ENCODE measurements around the gene ARHGAP18.

The ARHGAP18 gene

DNA sequence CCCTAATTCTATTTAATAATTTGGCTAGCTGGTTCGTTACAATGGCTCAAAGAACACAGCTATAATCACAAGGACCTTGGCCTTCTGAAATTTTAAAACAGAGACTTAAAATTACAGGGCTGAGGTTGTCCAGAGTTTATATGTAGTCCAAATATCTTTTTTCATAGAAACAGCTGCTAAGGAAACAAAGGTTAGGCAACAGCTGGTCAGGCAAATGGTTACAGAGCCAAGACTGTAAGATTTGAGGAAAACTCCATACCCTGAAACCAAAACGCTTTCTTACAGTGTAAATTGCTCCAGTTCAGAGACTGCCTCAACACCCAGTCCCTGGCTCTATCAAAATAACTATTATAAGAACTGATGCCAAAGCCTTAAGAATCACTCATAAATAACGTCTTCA, 9.7 kb upstream of the ARHGAP18 start:
- Histone ChIP-seq H3K4me2 (ENCODE audit: low read depth, low read length) (no peak overlapping the region), H3K9ac (ENCODE audit: low read length) (no peak overlapping the region), H3K9me2 (replicated peaks; ENCODE audit: insufficient read depth, low read length) (no peaks in the 10 kb centered on the region), H3K4me1 (ENCODE audit: low read length) (no peaks in the 10 kb centered on the region), H2AFZ (ENCODE audit: low read length) (no peak overlapping the region), H3K27me3 (replicated peaks; ENCODE audit: insufficient read depth, low read length) (no peaks in the 10 kb centered on the region), H3K27ac (ENCODE audit: low read length) (no peak overlapping the region), H3K9me3 (replicated peaks; ENCODE audit: insufficient read depth, low read length) (no peaks in the 10 kb centered on the region), H3K79me2 (ENCODE audit: low read length) (no peaks in the 10 kb centered on the region), H4K20me1 (ENCODE audit: insufficient read depth, low read length) (no peaks in the 10 kb centered on the region), H3F3A (ENCODE audit: insufficient read depth, low read length) (no peaks in the 10 kb centered on the region), H3K36me3 (replicated peaks; ENCODE audit: insufficient read depth, low read length) (no peaks in the 10 kb centered on the region), H3K4me3 (ENCODE audit: low read length) (no peak overlapping the region)
- DNase-seq, result no peak
- TF ChIP-seq EZH2phosphoT487 (IDR thresholded peaks at IDR 0.05; ENCODE audit: low read length), result no peak
- TF ChIP-seq EZH2 (optimal IDR thresholded peaks at IDR 0.05; ENCODE audit: low read depth, low read length), result no peak
- no peak for TF ChIP-seq CTCF (IDR thresholded peaks at IDR 0.05; ENCODE audit: low read length)

GRCh38 chr6:129717277-129717676, 7.3 kb upstream of the ARHGAP18 start:
- no peak overlapping the region for H3K4me2 ChIP-seq (ENCODE audit: low read depth, low read length)
- no peak overlapping the region for H2AFZ ChIP-seq (ENCODE audit: low read length)

GRCh38 chr6:129713806-129714333, 3.9 kb upstream of the ARHGAP18 start:
- H3K4me1 ChIP-seq (ENCODE audit: low read length), result peaks cover 8% of the 10 kb centered on the region
- H4K20me1 ChIP-seq (ENCODE audit: insufficient read depth, low read length), result no peaks in the 10 kb centered on the region
- H2AFZ ChIP-seq (ENCODE audit: low read length), result no peak overlapping the region
- H3K36me3 ChIP-seq (replicated peaks; ENCODE audit: insufficient read depth, low read length), result no peaks in the 10 kb centered on the region
- no peak for DNase-seq
- no peaks in the 10 kb centered on the region for H3K9me3 ChIP-seq (replicated peaks; ENCODE audit: insufficient read depth, low read length)
- H3K27me3 ChIP-seq (replicated peaks; ENCODE audit: insufficient read depth, low read length), result no peaks in the 10 kb centered on the region
- H3F3A ChIP-seq (ENCODE audit: insufficient read depth, low read length), result no peaks in the 10 kb centered on the region
- H3K4me2 ChIP-seq (ENCODE audit: low read depth, low read length), result no peak overlapping the region
- no peak overlapping the region for H3K27ac ChIP-seq (ENCODE audit: low read length)
- H3K79me2 ChIP-seq (ENCODE audit: low read length), result peaks cover 11% of the 10 kb centered on the region
- no peaks in the 10 kb centered on the region for H3K9me2 ChIP-seq (replicated peaks; ENCODE audit: insufficient read depth, low read length)
- no peak overlapping the region for H3K4me3 ChIP-seq (ENCODE audit: low read length)
- no peak overlapping the region for H3K9ac ChIP-seq (ENCODE audit: low read length)
- no peak for TF ChIP-seq CTCF (IDR thresholded peaks at IDR 0.05; ENCODE audit: low read length)
- TF ChIP-seq EZH2 (optimal IDR thresholded peaks at IDR 0.05; ENCODE audit: low read depth, low read length), result no peak
- no peak for TF ChIP-seq EZH2phosphoT487 (IDR thresholded peaks at IDR 0.05; ENCODE audit: low read length)

More at GRCh38 chr6:129717277-129717676, 7.3 kb upstream of the ARHGAP18 start:
- H3K9me3 ChIP-seq (replicated peaks; ENCODE audit: insufficient read depth, low read length), result no peaks in the 10 kb centered on the region
- H3K36me3 ChIP-seq (replicated peaks; ENCODE audit: insufficient read depth, low read length), result no peaks in the 10 kb centered on the region
- H3K9ac ChIP-seq (ENCODE audit: low read length), result no peak overlapping the region
- DNase-seq, result no peak
- no peaks in the 10 kb centered on the region for H3K27me3 ChIP-seq (replicated peaks; ENCODE audit: insufficient read depth, low read length)
- no peaks in the 10 kb centered on the region for H3K9me2 ChIP-seq (replicated peaks; ENCODE audit: insufficient read depth, low read length)
- H3K79me2 ChIP-seq (ENCODE audit: low read length), result no peaks in the 10 kb centered on the region
- no peaks in the 10 kb centered on the region for H4K20me1 ChIP-seq (ENCODE audit: insufficient read depth, low read length)
- no peaks in the 10 kb centered on the region for H3F3A ChIP-seq (ENCODE audit: insufficient read depth, low read length)
- no peaks in the 10 kb centered on the region for H3K4me1 ChIP-seq (ENCODE audit: low read length)
- no peak overlapping the region for H3K4me3 ChIP-seq (ENCODE audit: low read length)
- no peak for TF ChIP-seq EZH2phosphoT487 (IDR thresholded peaks at IDR 0.05; ENCODE audit: low read length)
- no peak for TF ChIP-seq EZH2 (optimal IDR thresholded peaks at IDR 0.05; ENCODE audit: low read depth, low read length)
- TF ChIP-seq CTCF (IDR thresholded peaks at IDR 0.05; ENCODE audit: low read length), result no peak
- no peak overlapping the region for H3K27ac ChIP-seq (ENCODE audit: low read length)
